ENCODE data around the gene SLC1A7.

The SLC1A7 gene

GRCh38 chr1:53089478-53090226, 52.8 kb downstream of the SLC1A7 start:
- no peak for DNase-seq

DNA sequence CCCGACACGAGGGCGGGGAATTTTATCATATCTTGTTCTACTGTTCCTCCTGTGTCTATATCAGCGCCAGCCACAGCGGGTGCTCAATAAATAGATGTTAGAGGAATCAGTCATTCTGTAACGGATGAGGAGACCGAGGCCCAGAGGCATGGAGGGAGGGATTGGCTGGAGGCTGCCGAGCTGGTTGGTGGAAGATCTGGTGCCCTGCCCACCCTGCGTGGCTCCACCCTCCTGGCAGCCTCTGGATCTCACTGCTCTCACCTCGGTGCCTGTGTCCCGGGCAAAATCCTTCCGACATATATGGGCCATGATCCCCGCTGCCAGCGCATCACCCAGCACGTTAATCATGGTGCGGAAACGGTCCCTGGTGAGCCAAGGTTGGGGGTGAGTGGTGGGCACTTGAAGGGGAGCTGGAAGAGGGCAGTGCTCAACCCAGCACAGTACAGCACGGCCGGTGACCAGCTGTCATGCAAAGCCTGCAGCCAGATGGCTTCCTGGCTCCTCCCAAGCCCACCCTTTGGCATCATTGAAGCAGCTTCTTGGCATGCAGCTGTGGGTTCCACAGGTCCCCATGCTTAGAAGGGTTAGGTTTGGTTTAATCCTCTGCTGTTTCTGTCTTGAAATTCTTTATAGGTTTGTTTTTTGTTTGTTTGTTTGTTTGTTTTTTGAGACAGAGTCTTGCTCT, 53.7 kb downstream of the SLC1A7 start:
- no peak for DNase-seq

- no peak for DNase-seq
Observed at GRCh38 chr1:53087332-53088285, 54.8 kb downstream of the SLC1A7 start.

DNA sequence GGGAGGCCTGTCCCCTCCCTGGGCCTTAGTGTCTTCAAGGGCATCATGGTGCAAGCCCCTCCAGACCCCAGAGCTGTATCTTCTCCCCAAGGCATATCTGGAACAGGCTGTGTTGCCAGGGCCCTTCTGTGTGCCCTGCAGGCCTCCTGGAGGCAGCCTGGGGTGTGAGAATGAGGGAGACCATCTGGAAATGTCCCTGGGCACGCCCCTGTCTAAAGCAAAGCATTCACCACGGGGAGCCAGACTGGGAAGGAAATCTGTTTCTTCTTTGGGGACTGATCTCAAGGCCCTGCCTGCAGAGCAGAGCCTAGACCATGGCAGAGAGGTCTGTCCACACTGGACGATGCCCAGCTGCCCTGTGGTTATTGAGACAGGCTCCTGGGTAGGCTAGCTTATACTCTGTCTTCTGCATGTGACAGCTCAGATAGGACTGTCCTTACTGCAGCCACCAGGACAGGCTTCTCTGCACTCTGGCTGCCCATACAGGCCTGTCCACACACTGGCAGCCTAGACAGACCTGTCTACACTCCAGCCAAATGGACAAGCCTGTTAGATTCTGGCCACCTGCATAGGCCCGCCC, 55.9 kb downstream of the SLC1A7 start:
- no peak for DNase-seq

DNA sequence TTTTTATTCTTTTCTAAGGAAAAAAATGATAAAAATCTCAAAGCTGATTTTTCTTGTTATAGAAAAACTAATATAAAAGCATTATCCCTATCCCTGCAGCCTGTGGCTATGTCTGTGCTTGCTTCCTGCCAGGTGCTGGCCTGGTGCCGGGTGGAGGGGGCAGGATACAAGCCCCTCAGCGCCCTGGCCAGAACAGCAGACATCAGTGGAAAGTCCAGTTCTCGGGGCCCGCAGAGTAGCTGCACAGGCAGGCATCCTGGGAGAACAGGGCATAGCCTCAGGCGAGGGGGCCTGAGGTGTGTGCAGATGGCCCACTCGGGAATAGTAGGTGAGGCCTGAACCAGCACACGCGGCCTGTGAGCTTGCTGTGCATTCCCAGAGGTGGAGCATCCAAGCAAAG, 57.0 kb downstream of the SLC1A7 start:
- DNase-seq, result no peak

DNA sequence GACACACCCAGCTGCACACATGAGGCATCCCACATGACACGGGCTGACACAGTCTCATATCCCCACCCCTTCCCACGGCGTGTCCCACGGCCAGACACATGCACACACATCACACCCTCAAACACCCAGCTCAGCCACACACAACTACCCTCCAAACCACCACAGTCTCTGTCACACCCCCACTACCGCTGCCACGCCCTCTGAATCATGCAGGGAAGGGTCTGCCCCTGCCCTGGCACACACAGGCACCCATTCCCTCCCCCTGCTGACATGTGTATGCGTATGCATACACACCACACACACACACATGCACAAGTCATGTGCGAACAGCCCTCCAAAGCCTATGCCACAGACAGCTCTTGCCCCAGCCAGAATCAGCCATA, 57.9 kb downstream of the SLC1A7 start:
- no peak for DNase-seq

DNA sequence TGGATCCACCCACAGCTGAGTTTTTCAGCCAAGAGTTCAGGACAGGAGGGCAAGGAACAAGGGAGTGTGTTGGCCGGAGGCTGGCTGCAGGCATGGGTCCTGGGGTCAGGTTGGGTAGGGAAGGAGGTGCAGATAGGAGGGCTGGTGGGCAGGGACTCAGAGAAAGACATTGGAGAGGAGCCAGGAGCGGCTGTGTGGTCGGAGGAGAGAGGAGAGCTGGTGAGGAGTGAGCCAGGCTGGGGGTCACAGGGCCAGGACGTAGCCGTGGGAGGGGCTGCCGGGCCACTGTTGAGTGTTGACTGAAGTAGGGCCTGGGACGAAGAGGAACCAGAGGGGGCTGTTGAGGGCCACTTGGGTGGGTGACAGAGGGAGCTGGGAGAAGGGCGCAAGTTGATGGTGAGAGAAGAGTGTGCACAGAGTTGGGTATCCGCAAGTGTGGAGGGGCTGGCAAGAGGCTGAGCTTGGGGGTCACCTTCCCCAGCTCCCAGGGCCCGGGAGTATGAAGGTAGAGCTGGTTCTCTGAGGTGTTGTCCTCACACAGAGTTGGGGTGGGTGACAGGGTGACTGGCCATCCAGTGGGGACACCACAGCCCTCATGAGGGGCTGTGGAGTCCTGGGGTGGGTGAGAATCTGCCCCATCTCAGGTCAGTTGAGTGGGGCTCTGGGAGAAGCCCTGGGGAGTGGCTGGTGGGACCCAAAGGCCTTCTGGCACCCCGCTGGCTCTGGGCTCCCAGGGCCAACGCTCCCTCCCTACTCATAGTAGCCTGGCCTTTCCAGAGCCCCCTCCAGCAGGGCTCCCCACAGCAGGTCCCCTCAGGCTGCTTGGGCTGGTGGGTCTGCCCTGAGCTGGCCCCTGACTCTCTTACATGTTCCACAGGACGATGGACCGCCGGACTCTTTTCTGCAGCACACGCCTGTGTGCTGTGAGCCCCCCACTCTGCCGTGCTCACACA, 58.5 kb downstream of the SLC1A7 start:
- no peak for DNase-seq

DNA sequence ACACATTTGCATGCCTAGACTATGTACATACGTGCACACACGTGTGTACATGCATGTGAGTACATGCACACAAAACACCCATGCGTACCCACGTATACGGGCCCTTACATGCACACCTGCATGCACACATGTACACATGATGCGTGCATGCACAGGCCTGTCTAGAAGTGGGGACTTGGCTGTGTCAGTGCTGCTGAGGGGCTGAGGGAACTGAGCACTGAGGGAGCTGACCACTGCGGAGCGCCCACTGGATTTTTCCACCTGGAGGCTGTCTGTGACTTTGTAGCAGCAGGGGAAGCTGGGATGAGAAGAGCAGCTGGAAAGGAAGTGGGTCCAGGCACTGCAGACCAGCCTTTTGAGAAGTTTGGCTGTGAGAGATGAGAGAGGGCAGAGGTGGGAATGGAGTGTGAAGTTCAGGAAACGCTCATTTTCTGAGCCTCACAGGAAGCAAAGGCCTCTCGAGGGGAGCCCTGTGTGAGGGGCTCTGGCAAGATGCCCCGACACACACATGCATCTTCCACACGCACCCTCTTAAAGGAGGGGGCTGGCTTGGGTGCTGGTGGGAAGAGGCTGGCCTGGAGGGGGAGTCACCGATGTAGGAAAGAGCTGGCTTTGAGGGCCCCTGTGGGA, 59.5 kb downstream of the SLC1A7 start:
- no peak for DNase-seq

DNA sequence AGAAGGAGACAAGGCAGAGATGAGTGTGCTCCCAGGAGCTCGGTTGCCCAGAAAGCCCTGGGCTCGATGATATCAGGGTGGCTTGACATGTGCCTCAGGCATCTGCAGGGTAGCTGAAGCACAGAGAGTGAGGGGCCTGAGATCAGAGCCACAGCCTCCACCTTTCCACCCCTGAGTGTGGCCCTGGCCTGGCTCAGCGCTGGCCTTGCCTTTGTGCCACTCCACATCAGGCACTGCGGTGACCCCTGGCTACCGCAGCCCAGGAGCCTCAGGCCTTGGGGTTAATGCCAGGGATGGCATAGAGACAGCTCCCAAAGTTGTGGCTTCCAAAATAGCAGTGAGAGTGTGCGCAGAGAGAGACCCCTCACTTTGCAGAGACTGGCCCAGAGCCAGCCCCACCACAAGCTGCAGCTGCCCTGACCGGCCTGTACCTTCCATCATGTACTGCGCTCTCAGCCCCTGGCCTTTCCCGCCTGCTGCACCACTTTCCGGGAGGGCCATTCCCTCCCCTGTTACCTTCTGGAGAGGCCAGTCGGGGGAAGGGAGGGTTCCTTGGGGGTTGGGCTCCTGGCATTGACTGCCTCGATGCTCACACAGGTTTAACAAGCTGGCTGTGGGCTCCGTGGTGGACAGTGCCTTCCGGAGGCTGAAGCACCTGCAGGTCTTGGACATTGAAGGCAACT, 60.9 kb downstream of the SLC1A7 start:
- DNase-seq, result no peak

DNA sequence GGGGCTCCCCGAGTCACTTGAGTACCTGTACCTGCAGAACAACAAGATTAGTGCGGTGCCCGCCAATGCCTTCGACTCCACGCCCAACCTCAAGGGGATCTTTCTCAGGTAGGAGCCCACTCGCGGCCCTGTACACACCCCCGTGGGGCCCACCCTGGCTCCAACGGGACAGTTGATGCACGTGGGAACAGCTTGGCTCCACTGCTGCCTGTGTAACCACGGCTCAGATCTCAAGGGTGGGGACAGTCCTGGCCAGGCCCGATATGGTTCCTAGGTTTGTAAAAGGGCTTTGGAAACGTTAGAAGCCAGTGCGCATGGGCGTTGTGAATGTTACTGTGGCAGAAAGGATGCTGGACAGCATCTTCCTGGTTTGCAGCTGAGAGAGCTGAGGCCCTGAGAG, 61.7 kb downstream of the SLC1A7 start:
- no peak for DNase-seq

DNA sequence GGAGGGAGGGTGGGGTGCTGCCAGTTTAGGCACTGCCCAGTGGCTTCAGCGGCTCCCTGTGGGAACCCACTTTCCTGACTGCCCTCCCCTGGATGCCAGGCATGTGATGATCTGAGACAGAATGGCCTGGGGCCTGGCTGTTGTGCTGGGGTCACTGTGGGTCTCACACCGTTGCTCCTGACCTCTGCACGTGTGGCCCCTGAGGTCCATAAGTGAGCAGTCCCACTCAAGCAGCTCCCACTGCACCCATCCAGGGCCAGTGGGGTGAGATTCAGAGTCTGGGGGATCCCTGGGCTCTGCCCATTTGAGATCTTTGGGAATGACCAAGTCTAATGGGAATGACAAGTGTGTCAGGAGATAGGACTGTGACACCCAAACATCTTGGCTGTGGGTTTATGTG, 62.4 kb downstream of the SLC1A7 start:
- no peak for DNase-seq

GRCh38 chr1:53079251-53079650, 63.2 kb downstream of the SLC1A7 start:
- no peak for DNase-seq

DNA sequence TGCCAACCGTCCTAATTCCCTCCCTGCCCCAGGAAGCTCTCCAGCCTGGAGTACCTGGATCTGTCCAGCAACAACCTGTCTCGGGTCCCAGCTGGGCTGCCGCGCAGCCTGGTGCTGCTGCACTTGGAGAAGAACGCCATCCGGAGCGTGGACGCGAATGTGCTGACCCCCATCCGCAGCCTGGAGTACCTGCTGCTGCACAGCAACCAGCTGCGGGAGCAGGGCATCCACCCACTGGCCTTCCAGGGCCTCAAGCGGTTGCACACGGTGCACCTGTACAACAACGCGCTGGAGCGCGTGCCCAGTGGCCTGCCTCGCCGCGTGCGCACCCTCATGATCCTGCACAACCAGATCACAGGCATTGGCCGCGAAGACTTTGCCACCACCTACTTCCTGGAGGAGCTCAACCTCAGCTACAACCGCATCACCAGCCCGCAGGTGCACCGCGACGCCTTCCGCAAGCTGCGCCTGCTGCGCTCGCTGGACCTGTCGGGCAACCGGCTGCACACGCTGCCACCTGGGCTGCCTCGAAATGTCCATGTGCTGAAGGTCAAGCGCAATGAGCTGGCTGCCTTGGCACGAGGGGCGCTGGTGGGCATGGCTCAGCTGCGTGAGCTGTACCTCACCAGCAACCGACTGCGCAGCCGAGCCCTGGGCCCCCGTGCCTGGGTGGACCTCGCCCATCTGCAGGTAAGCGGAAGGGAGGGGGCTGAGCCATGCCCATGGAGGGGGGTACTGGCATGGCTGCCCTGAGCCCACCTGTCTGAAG, 63.9 kb downstream of the SLC1A7 start:
- no peak for DNase-seq

GRCh38 chr1:53077599-53077965, 64.9 kb downstream of the SLC1A7 start:
- DNase-seq, result no peak

DNA sequence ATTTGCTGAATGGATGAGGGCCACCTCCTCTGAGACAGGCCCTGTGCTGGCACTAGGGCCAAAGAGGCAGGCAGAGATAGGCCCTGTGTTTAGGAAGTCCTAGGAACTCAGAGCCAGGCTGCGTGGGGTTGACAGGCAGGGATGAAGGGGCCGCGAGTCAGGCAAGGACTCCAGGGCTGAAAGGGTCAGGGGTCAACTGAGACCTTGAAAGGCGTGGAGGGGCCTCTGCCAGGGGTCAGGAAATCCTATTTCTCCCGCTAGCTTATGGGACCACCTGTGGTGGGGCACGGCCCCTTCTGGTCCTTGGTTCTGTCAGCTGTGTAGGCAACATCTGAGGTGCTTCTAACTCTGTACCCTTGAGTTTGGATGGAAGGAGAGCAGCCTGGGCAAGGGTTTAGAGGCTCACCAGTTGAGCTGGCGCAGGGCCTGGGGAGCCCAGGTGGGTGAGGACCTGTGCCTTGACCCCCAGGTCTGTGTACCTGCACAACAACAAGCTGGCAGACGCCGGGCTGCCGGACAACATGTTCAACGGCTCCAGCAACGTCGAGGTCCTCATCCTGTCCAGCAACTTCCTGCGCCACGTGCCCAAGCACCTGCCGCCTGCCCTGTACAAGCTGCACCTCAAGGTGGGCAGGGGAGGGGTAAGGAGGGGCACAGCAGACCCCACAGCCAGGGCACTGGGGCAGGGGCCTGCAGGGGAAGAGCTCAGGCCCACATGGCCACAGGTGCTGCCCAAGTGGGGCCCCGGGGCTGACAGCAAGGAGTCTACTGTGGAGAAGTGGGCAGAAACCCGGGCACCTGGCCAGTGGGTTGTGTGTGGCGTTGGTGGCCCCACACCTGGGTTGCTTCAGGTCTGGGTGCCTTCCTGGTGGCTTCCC, 65.5 kb downstream of the SLC1A7 start:
- DNase-seq, result no peak

GRCh38 chr1:53076165-53076564, 66.3 kb downstream of the SLC1A7 start:
- no peak for DNase-seq

- DNase-seq, result no peak
Observed at GRCh38 chr1:53075761-53076163, 66.7 kb downstream of the SLC1A7 start.

GRCh38 chr1:53075206-53075605, 67.2 kb downstream of the SLC1A7 start:
- DNase-seq, result no peak
